ENCODE measurements around the gene ABCA2. TPM values are rescaled to one million over a fixed set of nuclear protein-coding genes. Genes with fewer than 3 reads are reported as not detected.

Gene ABCA2
- total RNA-seq, 1 donor from 2014 or later: 16.2 TPM

GRCh38 chr9:137023583-137023991 is 4.5 kb downstream of the ABCA2 start:
- DNase-seq (ENCODE audit: low read depth): no peak
- Mint-ChIP-seq H3K27me3 (ENCODE audit: low read depth, unreplicated experiment) (peaks cover 6% of the 10 kb centered on the region), H3K36me3 (ENCODE audit: low read depth, unreplicated experiment) (peaks cover 2% of the 10 kb centered on the region), H3K4me3 (ENCODE audit: unreplicated experiment) (no peak overlapping the region), H3K27ac (ENCODE audit: unreplicated experiment) (no peak overlapping the region), H3K9me3 (ENCODE audit: unreplicated experiment) (no peaks in the 10 kb centered on the region), H3K4me1 (ENCODE audit: low read depth, unreplicated experiment) (no peaks in the 10 kb centered on the region)
- H3K4me3 ChIP-seq (ENCODE audit: insufficient read depth, low read depth, low read length): no peak overlapping the region
- H3K27ac ChIP-seq (ENCODE audit: low read depth, low read length): no peak overlapping the region
- H3K79me2 ChIP-seq (ENCODE audit: insufficient read depth, low read length): no peaks in the 10 kb centered on the region
- no peaks in the 10 kb centered on the region for H3K9me3 ChIP-seq (ENCODE audit: insufficient read depth, low read depth, low read length)
- H3K27me3 ChIP-seq (ENCODE audit: insufficient read depth, low read length): no peaks in the 10 kb centered on the region
- no peaks in the 10 kb centered on the region for H3K36me3 ChIP-seq (ENCODE audit: insufficient read depth, low read length)
- peaks cover 7% of the 10 kb centered on the region for H3K4me1 ChIP-seq (ENCODE audit: insufficient read depth, low read length)
- no peak for FAIRE-seq
- H3K9ac ChIP-seq (ENCODE audit: low read length): no peak overlapping the region
- no peak overlapping the region for H3K4me2 ChIP-seq (ENCODE audit: low read length)
- H4K20me1 ChIP-seq (ENCODE audit: insufficient read depth, low read length): peaks cover 23% of the 10 kb centered on the region
- TF ChIP-seq CTCF (IDR thresholded peaks at IDR 0.05; ENCODE audit: insufficient read depth, low read depth, low read length) (no peak), EZH2 (IDR thresholded peaks at IDR 0.05; ENCODE audit: insufficient read depth, low read length) (no peak)
- no peak overlapping the region for H2AFZ ChIP-seq (ENCODE audit: low read depth, low read length)

GRCh38 chr9:137023157-137023556 is 4.9 kb downstream of the ABCA2 start:
- no peak overlapping the region for H3K4me3 Mint-ChIP-seq (ENCODE audit: unreplicated experiment)
- Histone ChIP-seq H3K4me2 (ENCODE audit: low read length) (no peak overlapping the region), H3K36me3 (ENCODE audit: insufficient read depth, low read length) (no peaks in the 10 kb centered on the region), H3K79me2 (ENCODE audit: insufficient read depth, low read length) (no peaks in the 10 kb centered on the region), H3K4me3 (ENCODE audit: insufficient read depth, low read depth, low read length) (no peak overlapping the region), H3K4me1 (ENCODE audit: insufficient read depth, low read length) (peaks cover 5% of the 10 kb centered on the region), H3K9me3 (ENCODE audit: insufficient read depth, low read depth, low read length) (no peaks in the 10 kb centered on the region), H3K27ac (ENCODE audit: low read depth, low read length) (no peak overlapping the region), H4K20me1 (ENCODE audit: insufficient read depth, low read length) (peaks cover 23% of the 10 kb centered on the region), H2AFZ (ENCODE audit: low read depth, low read length) (no peak overlapping the region), H3K9ac (ENCODE audit: low read length) (no peak overlapping the region), H3K27me3 (ENCODE audit: insufficient read depth, low read length) (no peaks in the 10 kb centered on the region)
- H3K4me1 Mint-ChIP-seq (ENCODE audit: low read depth, unreplicated experiment): no peaks in the 10 kb centered on the region
- H3K9me3 Mint-ChIP-seq (ENCODE audit: unreplicated experiment): no peaks in the 10 kb centered on the region
- no peak for DNase-seq (ENCODE audit: low read depth)
- peaks cover 2% of the 10 kb centered on the region for H3K36me3 Mint-ChIP-seq (ENCODE audit: low read depth, unreplicated experiment)
- TF ChIP-seq EZH2 (IDR thresholded peaks at IDR 0.05; ENCODE audit: insufficient read depth, low read length): no peak
- TF ChIP-seq CTCF (IDR thresholded peaks at IDR 0.05; ENCODE audit: insufficient read depth, low read depth, low read length): no peak
- peaks cover 6% of the 10 kb centered on the region for H3K27me3 Mint-ChIP-seq (ENCODE audit: low read depth, unreplicated experiment)
- FAIRE-seq: no peak
- no peak overlapping the region for H3K27ac Mint-ChIP-seq (ENCODE audit: unreplicated experiment)

- Histone ChIP-seq H3K27ac (ENCODE audit: low read depth, low read length) (no peak overlapping the region), H3K36me3 (ENCODE audit: insufficient read depth, low read length) (no peaks in the 10 kb centered on the region), H3K27me3 (ENCODE audit: insufficient read depth, low read length) (no peaks in the 10 kb centered on the region), H2AFZ (ENCODE audit: low read depth, low read length) (no peak overlapping the region), H3K4me1 (ENCODE audit: insufficient read depth, low read length) (peaks cover 5% of the 10 kb centered on the region), H3K9ac (ENCODE audit: low read length) (no peak overlapping the region), H3K9me3 (ENCODE audit: insufficient read depth, low read depth, low read length) (no peaks in the 10 kb centered on the region), H4K20me1 (ENCODE audit: insufficient read depth, low read length) (peaks cover 23% of the 10 kb centered on the region), H3K4me3 (ENCODE audit: insufficient read depth, low read depth, low read length) (no peak overlapping the region), H3K4me2 (ENCODE audit: low read length) (no peak overlapping the region), H3K79me2 (ENCODE audit: insufficient read depth, low read length) (no peaks in the 10 kb centered on the region)
- FAIRE-seq: no peak
- DNase-seq (ENCODE audit: low read depth): no peak
- Mint-ChIP-seq H3K27me3 (ENCODE audit: low read depth, unreplicated experiment) (peaks cover 6% of the 10 kb centered on the region), H3K4me3 (ENCODE audit: unreplicated experiment) (no peak overlapping the region), H3K9me3 (ENCODE audit: unreplicated experiment) (no peaks in the 10 kb centered on the region), H3K4me1 (ENCODE audit: low read depth, unreplicated experiment) (no peaks in the 10 kb centered on the region), H3K36me3 (ENCODE audit: low read depth, unreplicated experiment) (peaks cover 2% of the 10 kb centered on the region), H3K27ac (ENCODE audit: unreplicated experiment) (no peak overlapping the region)
- no peak for TF ChIP-seq CTCF (IDR thresholded peaks at IDR 0.05; ENCODE audit: insufficient read depth, low read depth, low read length)
- no peak for TF ChIP-seq EZH2 (IDR thresholded peaks at IDR 0.05; ENCODE audit: insufficient read depth, low read length)
These were observed 5.4 kb downstream of the ABCA2 start for GRCh38 chr9:137022662-137023008.
